Pancreas (tissue), 10 donors: ENCODE results near the gene SLC46A1. TPM values are rescaled to one million over a fixed set of nuclear protein-coding genes. Genes with fewer than 3 reads are reported as not detected.

Experiments used
- ATAC-seq, 4 donors: fragments of 200-7000 bp; cut with Tn5 transposase; one replicate each; pipeline versions ENCODE4 v1.8.0 to v1.9.1; 2020; ENCODE audit warnings: mild to moderate bottlenecking in 4 of 4, moderate library complexity in 4 of 4
- DNase-seq, 6 donors: peaks; one replicate each; pipeline ENCODE4 v3.0.0-alpha.2; 2020
- FAIRE-seq: peaks from 2 replicates; lab custom pipeline; 2012; peaks lifted over from hg19 to GRCh38; lab: Jason Lieb, UNC
- H3K27ac ChIP-seq, 4 donors: fragments of 200-600 bp; sonication (generic); 1 replicate in 3 of 4; 2 replicates in 1 of 4; pipeline versions ENCODE4 v1.5.0 to v1.8.0; 2020
- H3K27me3 ChIP-seq, 4 donors: fragments of 200-600 bp; one replicate each; pipeline ENCODE4 v1.8.0; 2021
- H3K36me3 ChIP-seq, 3 donors: fragments of 200-600 bp; sonication (generic) in 1 of 3; one replicate each; pipeline versions ENCODE4 v1.5.0 to v1.8.0; 2020 to 2021
- H3K4me1 ChIP-seq, 3 donors: fragments of 200-600 bp; one replicate each; pipeline ENCODE4 v1.8.0; 2021
- H3K4me3 ChIP-seq, 4 donors: fragments of 200-600 bp; sonication (generic) in 2 of 4; one replicate each; pipeline versions ENCODE4 v1.5.0 to v1.8.0; 2020 to 2021
- H3K9me3 ChIP-seq, 4 donors: fragments of 200-600 bp; one replicate each; pipeline ENCODE4 v1.8.0; 2021
- CTCF ChIP-seq, 4 donors: fragments of 200-600 bp; sonication (generic) in 3 of 4; IDR thresholded peaks; one replicate each; pipeline versions ENCODE4 v1.5.0 to v1.8.0; 2021; ENCODE audit warnings: antibody characterized with exemption in 4 of 4
- WGBS, 2 donors: extraction: QIAGEN DNeasy Blood & Tissue Kit; methylation state at CpG; one replicate each; pipeline ENCODE4 v1.1.7; 2013; 5-methylcytosine and 5-hydroxymethylcytosine counted together
- intact Hi-C, 3 donors: fragments of 100-400 bp; cut with DNase I; formaldehyde crosslinking; loops; one replicate each; pipeline versions ENCODE4 v1.11.1 to v1.14.2; 2022
- polyA plus RNA-seq, 2 donors: library from polyadenylated mRNA; stranded (reverse); fragments of 200-250 nt; gene quantifications; one replicate each; pipeline ENCODE4 v1.2.3, GENCODE V29; 2013
- total RNA-seq, 6 donors: library from RNA; stranded (reverse); fragmentation: NEBNext Ultra II Directional in 4 of 6; extraction: Animal tissue kit (Norgen Biotek cat#: 25700) in 4 of 6; gene quantifications; one replicate each; pipeline versions ENCODE4 v1.2.1 to v1.2.4, GENCODE V29; 2021 to 2023
- donor health status: healthy with polysubstance abuse.
- donor health status: DM: no; HTN: no; CAD: no; lungs with moderate emphysema.
- donor health status: DM: no; HTN: no; CAD: no.
- donor health status: control.
- donor health status: control.
- donor health status: Bipolar disorder and iron deficiency.
- donor health status: DM: yes; HTN: yes; CAD: no.
- donor health status: DM: no; HTN: no; CAD: no.
- donor health status: DM: no; HTN: no; CAD: no.
- donor health status: DM: yes; HTN: yes; CAD: no.

The SLC46A1 gene
- total and polyA plus RNA-seq, 8 donors = 5.8 to 13.8 (median 7.3) TPM

GRCh38 chr17:28404812-28405570 is 1.0 kb downstream of the SLC46A1 start:
- H3K9me3 ChIP-seq = no peaks in the 10 kb centered on the region
- ATAC-seq (peak; percentile 44 to 72 (median 68)), DNase-seq (peak; percentile 63 to 86 (median 70)), FAIRE-seq (no peak)
- TF ChIP-seq CTCF (IDR thresholded peaks at IDR 0.05) = no peak
- WGBS, 2 donors = 11 to 18% methylated on average over 32 to 33 of the region's 33 CpGs
- peak overlapping the region; percentile 16 to 57 (median 38) for H3K27ac ChIP-seq
- H3K27me3 ChIP-seq = no peaks in the 10 kb centered on the region
- intact Hi-C loops = no loop called here
- no peaks in the 10 kb centered on the region for H3K36me3 ChIP-seq
- H3K4me1 ChIP-seq = peaks cover 0 to 13% (median 4%) of the 10 kb centered on the region in 3 donors
- H3K4me3 ChIP-seq = peak overlapping the region; percentile 69 to 91 (median 80)

GRCh38 chr17:28404461-28404811 is 1.6 kb downstream of the SLC46A1 start:
- 56 to 60% methylated on average over 5 of the region's 5 CpGs for WGBS, 2 donors
- intact Hi-C loops = no loop called here
- Histone ChIP-seq H3K36me3 (peaks cover 0 to under 1% (median 0%) of the 10 kb centered on the region in 3 donors), H3K4me1 (peaks cover 0 to 13% (median 4%) of the 10 kb centered on the region in 3 donors), H3K9me3 (no peaks in the 10 kb centered on the region), H3K27ac (peak overlapping the region in 1 of 4 donors; percentile 57), H3K4me3 (peak overlapping the region in 2 of 4 donors; percentile 79 to 91), H3K27me3 (no peaks in the 10 kb centered on the region)
- DNase-seq (no peak), ATAC-seq (no peak), FAIRE-seq (no peak)
- no peak for TF ChIP-seq CTCF (IDR thresholded peaks at IDR 0.05)

GRCh38 chr17:28404007-28404406 is 2.0 kb downstream of the SLC46A1 start:
- Histone ChIP-seq H3K9me3 (no peaks in the 10 kb centered on the region), H3K4me1 (peaks cover 0 to 13% (median 4%) of the 10 kb centered on the region in 3 donors), H3K27me3 (no peaks in the 10 kb centered on the region), H3K4me3 (no peak overlapping the region), H3K27ac (no peak overlapping the region), H3K36me3 (peaks cover 0 to 5% (median 0%) of the 10 kb centered on the region in 3 donors)
- FAIRE-seq (no peak), ATAC-seq (no peak), DNase-seq (no peak)
- intact Hi-C loops = no loop called here
- no peak for TF ChIP-seq CTCF (IDR thresholded peaks at IDR 0.05)
- 75 to 88% methylated on average over 2 of the region's 2 CpGs for WGBS, 2 donors

GRCh38 chr17:28402844-28403243 is 3.2 kb downstream of the SLC46A1 start:
- 88 to 94% methylated on average over 6 of the region's 6 CpGs for WGBS, 2 donors
- Histone ChIP-seq H3K4me1 (peaks cover 0 to 13% (median 4%) of the 10 kb centered on the region in 3 donors), H3K4me3 (no peak overlapping the region), H3K27ac (no peak overlapping the region), H3K27me3 (no peaks in the 10 kb centered on the region), H3K36me3 (peaks cover 0 to 9% (median 2%) of the 10 kb centered on the region in 3 donors), H3K9me3 (no peaks in the 10 kb centered on the region)
- no peak for TF ChIP-seq CTCF (IDR thresholded peaks at IDR 0.05)
- FAIRE-seq = no peak
- no peak for DNase-seq
- ATAC-seq = no peak
- intact Hi-C loops = no loop called here

- no peak for TF ChIP-seq CTCF (IDR thresholded peaks at IDR 0.05)
- Histone ChIP-seq H3K4me1 (peaks cover 0 to 13% (median 4%) of the 10 kb centered on the region in 3 donors), H3K4me3 (no peak overlapping the region), H3K36me3 (peaks cover 0 to 9% (median 3%) of the 10 kb centered on the region in 3 donors), H3K9me3 (no peaks in the 10 kb centered on the region), H3K27me3 (no peaks in the 10 kb centered on the region), H3K27ac (no peak overlapping the region)
- ATAC-seq (no peak), FAIRE-seq (no peak), DNase-seq (no peak)
- intact Hi-C loops = no loop called here
- 54% methylated on average over 3 of the region's 3 CpGs for WGBS, 2 donors
These were observed 3.8 kb downstream of the SLC46A1 start for GRCh38 chr17:28402224-28402630.
